Measurements from ENCODE around the gene SLIT3. TPM values are rescaled to one million over a fixed set of nuclear protein-coding genes. Genes with fewer than 3 reads are reported as not detected.

SLIT3 gene
- total RNA-seq, 3 donors from 2014 or later = 30.7 to 103 (median 54.1) TPM

DNA sequence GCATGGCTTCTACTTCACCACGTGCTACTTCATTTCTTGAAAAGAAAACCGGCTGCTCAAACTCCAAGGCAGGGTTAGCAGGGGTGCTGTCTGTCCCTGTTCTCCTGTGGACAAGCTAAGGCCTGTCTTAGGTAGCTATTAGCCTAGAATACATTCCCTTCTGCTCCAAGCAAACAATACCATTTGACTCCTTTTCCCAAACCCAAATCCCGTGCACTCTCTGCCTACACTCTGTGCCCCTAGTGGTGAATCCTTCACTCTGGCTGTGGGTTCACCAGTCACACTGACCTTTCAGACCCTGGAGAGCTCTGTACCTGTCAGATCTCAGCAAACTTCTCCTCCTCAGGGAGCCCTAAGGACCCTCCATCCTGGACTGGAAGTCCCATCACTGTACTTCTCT lies 211.6 kb downstream of the SLIT3 start:
- no peak for DNase-seq (ENCODE audit: low spot score in 2 of 2)
- intact Hi-C loops (cut with DNase I; ENCODE audit: low total_unique reads) = no loop called here
- peaks cover 0 to 10% of the 10 kb centered on the region in 2 donors for H3K9me3 ChIP-seq
- no peaks in the 10 kb centered on the region for H3K4me1 ChIP-seq
- no peaks in the 10 kb centered on the region for H3K27me3 ChIP-seq
- TF ChIP-seq POLR2AphosphoS5 (IDR thresholded peaks at IDR 0.05) (no peak), POLR2A (IDR thresholded peaks at IDR 0.05) (no peak)
- TF ChIP-seq, protein P1, sequence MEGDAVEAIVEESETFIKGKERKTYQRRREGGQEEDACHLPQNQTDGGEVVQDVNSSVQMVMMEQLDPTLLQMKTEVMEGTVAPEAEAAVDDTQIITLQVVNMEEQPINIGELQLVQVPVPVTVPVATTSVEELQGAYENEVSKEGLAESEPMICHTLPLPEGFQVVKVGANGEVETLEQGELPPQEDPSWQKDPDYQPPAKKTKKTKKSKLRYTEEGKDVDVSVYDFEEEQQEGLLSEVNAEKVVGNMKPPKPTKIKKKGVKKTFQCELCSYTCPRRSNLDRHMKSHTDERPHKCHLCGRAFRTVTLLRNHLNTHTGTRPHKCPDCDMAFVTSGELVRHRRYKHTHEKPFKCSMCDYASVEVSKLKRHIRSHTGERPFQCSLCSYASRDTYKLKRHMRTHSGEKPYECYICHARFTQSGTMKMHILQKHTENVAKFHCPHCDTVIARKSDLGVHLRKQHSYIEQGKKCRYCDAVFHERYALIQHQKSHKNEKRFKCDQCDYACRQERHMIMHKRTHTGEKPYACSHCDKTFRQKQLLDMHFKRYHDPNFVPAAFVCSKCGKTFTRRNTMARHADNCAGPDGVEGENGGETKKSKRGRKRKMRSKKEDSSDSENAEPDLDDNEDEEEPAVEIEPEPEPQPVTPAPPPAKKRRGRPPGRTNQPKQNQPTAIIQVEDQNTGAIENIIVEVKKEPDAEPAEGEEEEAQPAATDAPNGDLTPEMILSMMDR (IDR thresholded peaks at IDR 0.05) = no peak
- H3K36me3 ChIP-seq = no peaks in the 10 kb centered on the region
- H3K4me3 ChIP-seq = no peak overlapping the region
- no peak overlapping the region for H3K27ac ChIP-seq

DNA sequence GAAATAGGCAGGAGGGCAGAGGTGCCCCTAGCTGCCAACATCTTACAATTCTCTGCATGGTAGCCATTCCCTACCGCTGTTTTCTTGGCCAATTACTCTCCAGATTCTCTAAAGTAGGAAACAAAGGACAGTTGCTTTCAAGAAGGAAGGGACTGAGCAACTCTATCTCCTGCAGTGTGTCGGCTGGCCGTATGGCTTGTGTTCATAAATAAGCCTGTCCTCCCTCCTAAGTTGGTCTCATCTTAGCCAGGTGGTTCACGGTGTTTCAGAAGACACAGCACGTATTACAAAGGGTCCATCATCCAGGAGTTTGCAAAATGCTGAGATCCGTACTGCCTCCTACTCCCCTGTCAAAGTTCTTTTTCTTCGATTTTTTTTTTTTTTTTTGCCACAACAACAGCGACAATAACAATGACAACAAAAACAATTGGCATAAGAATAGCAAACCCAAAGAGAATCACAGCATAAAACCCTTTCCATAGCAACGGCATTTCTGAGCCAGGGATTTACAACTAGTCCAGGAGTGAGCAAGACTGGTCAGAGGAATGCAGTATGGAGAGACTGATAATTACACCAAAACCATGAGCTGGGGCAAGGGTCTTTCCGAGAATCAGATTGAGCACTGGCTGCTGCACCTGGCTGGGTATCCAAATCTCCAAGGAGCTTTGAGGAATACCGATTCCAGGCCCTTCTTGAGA lies 212.8 kb downstream of the SLIT3 start:
- peaks cover 0 to 10% of the 10 kb centered on the region in 2 donors for H3K9me3 ChIP-seq
- no peaks in the 10 kb centered on the region for H3K36me3 ChIP-seq
- intact Hi-C loops (cut with DNase I; ENCODE audit: low total_unique reads) = no loop called here
- H3K27me3 ChIP-seq = no peaks in the 10 kb centered on the region
- no peaks in the 10 kb centered on the region for H3K4me1 ChIP-seq
- no peak for DNase-seq (ENCODE audit: low spot score in 2 of 2)
- H3K4me3 ChIP-seq = no peak overlapping the region
- H3K27ac ChIP-seq = no peak overlapping the region
- TF ChIP-seq POLR2A (IDR thresholded peaks at IDR 0.05) (no peak), POLR2AphosphoS5 (IDR thresholded peaks at IDR 0.05) (no peak)

DNA sequence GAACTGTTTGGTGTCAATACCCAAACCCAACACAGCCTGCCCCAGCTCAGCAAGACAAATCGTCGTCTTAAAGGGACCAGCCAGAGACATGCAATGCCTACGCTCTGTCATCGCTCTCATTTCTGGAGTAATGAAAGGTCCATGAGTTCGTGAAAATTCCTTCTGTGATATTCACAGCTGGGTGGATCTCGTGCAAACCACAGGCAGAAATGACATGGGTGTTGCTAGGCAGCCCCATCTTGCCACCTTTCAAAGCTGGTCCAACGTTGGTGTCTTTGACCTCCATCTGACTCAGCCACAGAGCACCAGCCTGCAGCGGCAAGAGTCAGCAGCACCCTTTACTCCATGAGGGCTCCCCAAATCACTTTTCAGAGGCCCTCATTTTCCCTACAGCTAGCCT lies 215.3 kb downstream of the SLIT3 start:
- H3K27ac ChIP-seq = no peak overlapping the region
- no peak for DNase-seq (ENCODE audit: low spot score in 2 of 2)
- intact Hi-C loops (cut with DNase I; ENCODE audit: low total_unique reads) = no loop called here

DNA sequence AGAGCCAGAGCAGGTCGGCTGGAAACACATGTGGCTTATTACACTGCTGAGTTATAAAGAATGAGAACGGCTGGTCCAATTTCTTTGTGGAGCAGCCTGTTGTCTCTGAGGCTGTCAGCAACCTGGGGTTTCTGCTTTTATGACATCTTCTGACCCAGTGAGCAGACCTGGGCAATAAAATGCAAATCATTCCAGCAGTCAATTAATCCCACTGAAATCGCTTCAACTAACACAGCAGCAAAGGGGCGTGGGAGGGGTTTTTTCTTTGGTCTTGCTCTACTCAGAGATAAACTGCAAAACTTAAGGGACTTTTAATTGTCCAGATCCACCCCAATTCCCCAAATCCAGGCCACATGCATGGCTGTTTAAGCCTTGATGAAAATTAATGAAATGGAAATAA lies 215.7 kb downstream of the SLIT3 start:
- no peaks in the 10 kb centered on the region for H3K4me1 ChIP-seq
- no peaks in the 10 kb centered on the region for H3K27me3 ChIP-seq
- intact Hi-C loops (cut with DNase I; ENCODE audit: low total_unique reads) = no loop called here
- H3K4me3 ChIP-seq = no peak overlapping the region
- DNase-seq (ENCODE audit: low spot score in 2 of 2) = no peak
- no peak overlapping the region for H3K27ac ChIP-seq
- TF ChIP-seq POLR2AphosphoS5 (IDR thresholded peaks at IDR 0.05) (no peak), POLR2A (IDR thresholded peaks at IDR 0.05) (no peak)
- TF ChIP-seq, protein P1 (IDR thresholded peaks at IDR 0.05) = no peak
- peaks cover 0 to 4% of the 10 kb centered on the region in 2 donors for H3K9me3 ChIP-seq
- H3K36me3 ChIP-seq = no peaks in the 10 kb centered on the region

More for the DNA sequence above, 215.3 kb downstream of the SLIT3 start:
- TF ChIP-seq, protein P1 (IDR thresholded peaks at IDR 0.05) = no peak
- no peak for TF ChIP-seq POLR2AphosphoS5 (IDR thresholded peaks at IDR 0.05)
- peaks cover 0 to 9% of the 10 kb centered on the region in 2 donors for H3K9me3 ChIP-seq
- no peaks in the 10 kb centered on the region for H3K36me3 ChIP-seq
- H3K27me3 ChIP-seq = no peaks in the 10 kb centered on the region
- H3K4me3 ChIP-seq = no peak overlapping the region
- no peaks in the 10 kb centered on the region for H3K4me1 ChIP-seq

DNA sequence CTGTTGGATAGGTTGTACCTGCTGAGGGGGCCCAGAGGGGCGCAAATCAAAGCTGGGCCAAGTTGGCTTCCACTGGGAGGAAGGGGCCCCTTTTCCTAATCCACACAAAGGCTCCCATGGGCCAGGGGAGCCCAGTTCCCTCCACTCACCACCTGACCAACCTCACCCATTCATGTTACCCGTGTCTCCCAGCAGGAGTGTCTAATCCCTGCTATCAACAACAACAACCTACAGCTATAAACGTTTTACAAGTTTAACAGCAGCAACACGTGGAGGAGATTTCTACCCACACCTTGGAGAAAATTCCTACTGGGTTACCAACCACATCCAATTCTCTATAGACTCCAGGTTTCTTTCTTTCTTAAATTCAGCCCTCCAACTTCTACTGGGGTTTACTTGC lies 216.2 kb downstream of the SLIT3 start:
- TF ChIP-seq POLR2AphosphoS5 (IDR thresholded peaks at IDR 0.05) = no peak
- TF ChIP-seq POLR2A (IDR thresholded peaks at IDR 0.05) = no peak
- TF ChIP-seq, protein P1 (IDR thresholded peaks at IDR 0.05) = no peak
- no peak overlapping the region for H3K4me3 ChIP-seq
- intact Hi-C loops (cut with DNase I; ENCODE audit: low total_unique reads) = no loop called here
- no peaks in the 10 kb centered on the region for H3K27me3 ChIP-seq
- H3K27ac ChIP-seq = no peak overlapping the region
- H3K36me3 ChIP-seq = no peaks in the 10 kb centered on the region
- H3K9me3 ChIP-seq = peaks cover 0 to under 1% of the 10 kb centered on the region in 2 donors
- no peaks in the 10 kb centered on the region for H3K4me1 ChIP-seq
- no peak for DNase-seq (ENCODE audit: low spot score in 2 of 2)

Data from breast epithelium (tissue), 4 donors.